ENCODE measurements around the gene TESK1. TPM values are rescaled to one million over a fixed set of nuclear protein-coding genes. Genes with fewer than 3 reads are reported as not detected.
"Not testable (repeated sequence)": the region's sequence is repeated elsewhere in the genome, so short reads cannot be mapped to it uniquely, and the experiment has no call there.

TESK1 gene
- total RNA-seq, 4 donors from 2014 or later, result 11.9 to 69.2 (median 45.8) TPM

GRCh38 chr9:35629597-35629996 is 24.5 kb downstream of the TESK1 start:
- in situ Hi-C loops (cut with MboI; ENCODE audit: low pct_ligation_motif_present in 1 of 4, low pct_unique_long_range_greater_than_20kb in 1 of 4, low sequenced_read_pairs in 3 of 4), result no loop called here
- no peak for DNase-seq
- TF ChIP-seq POLR2AphosphoS5 (IDR thresholded peaks at IDR 0.05) (no peak), EP300 (IDR thresholded peaks at IDR 0.05; ENCODE audit: low read depth) (no peak), POLR2A (IDR thresholded peaks at IDR 0.05) (no peak), CTCF (IDR thresholded peaks at IDR 0.05) (no peak)
- Histone ChIP-seq H3K4me1 (no peaks in the 10 kb centered on the region), H3K4me3 (no peak overlapping the region), H3K27ac (no peak overlapping the region), H3K9me3 (no peaks in the 10 kb centered on the region), H3K27me3 (no peaks in the 10 kb centered on the region), H3K36me3 (no peaks in the 10 kb centered on the region)
- intact Hi-C loops (cut with DNase I; ENCODE audit: low total_unique reads), result no loop called here
- 94% methylated on average over 5 of the region's 5 CpGs; no CpG with 5 or more reads in 1 of the 2 donors for WGBS, 2 donors (ENCODE audit: low coverage in 1 of 2)

GRCh38 chr9:35635730-35636129 is 30.7 kb downstream of the TESK1 start:
- in situ Hi-C loops (cut with MboI; ENCODE audit: low pct_ligation_motif_present in 1 of 4, low pct_unique_long_range_greater_than_20kb in 1 of 4, low sequenced_read_pairs in 3 of 4), result no loop called here
- Histone ChIP-seq H3K4me3 (no peak overlapping the region), H3K36me3 (no peaks in the 10 kb centered on the region), H3K4me1 (peaks cover 0 to 19% (median 0%) of the 10 kb centered on the region in 4 donors), H3K27me3 (no peaks in the 10 kb centered on the region), H3K9me3 (no peaks in the 10 kb centered on the region), H3K27ac (peak overlapping the region in 3 of 4 donors; percentile 28 to 53 (median 33))
- intact Hi-C loops (cut with DNase I; ENCODE audit: low total_unique reads), result no loop called here
- DNase-seq, result no peak
- TF ChIP-seq EP300 (IDR thresholded peaks at IDR 0.05; ENCODE audit: low read depth) (no peak), CTCF (IDR thresholded peaks at IDR 0.05) (no peak), POLR2A (IDR thresholded peaks at IDR 0.05) (no peak), POLR2AphosphoS5 (IDR thresholded peaks at IDR 0.05) (no peak)

GRCh38 chr9:35636135-35636876 is 31.2 kb downstream of the TESK1 start:
- H3K9me3 ChIP-seq, result no peaks in the 10 kb centered on the region
- 67% methylated on average over 8 to 9 of the region's 9 CpGs for WGBS, 2 donors (ENCODE audit: low coverage in 1 of 2)
- H3K4me3 ChIP-seq, result no peak overlapping the region
- peaks cover 0 to 19% (median 0%) of the 10 kb centered on the region in 4 donors for H3K4me1 ChIP-seq
- TF ChIP-seq CTCF (IDR thresholded peaks at IDR 0.05), result no peak
- no peak for TF ChIP-seq POLR2AphosphoS5 (IDR thresholded peaks at IDR 0.05)
- TF ChIP-seq EP300 (IDR thresholded peaks at IDR 0.05; ENCODE audit: low read depth), result no peak
- TF ChIP-seq POLR2A (IDR thresholded peaks at IDR 0.05), result no peak
- H3K27me3 ChIP-seq, result no peaks in the 10 kb centered on the region
- H3K27ac ChIP-seq, result peak overlapping the region; percentile 28 to 53 (median 38)
- no peaks in the 10 kb centered on the region for H3K36me3 ChIP-seq
- intact Hi-C loops (cut with DNase I; ENCODE audit: low total_unique reads) (no loop called here), in situ Hi-C loops (cut with MboI; ENCODE audit: low pct_ligation_motif_present in 1 of 4, low pct_unique_long_range_greater_than_20kb in 1 of 4, low sequenced_read_pairs in 3 of 4) (no loop called here)
- no peak for DNase-seq

- H3K4me3 ChIP-seq; DNase-seq; in situ Hi-C loops (cut with MboI; ENCODE audit: low pct_ligation_motif_present in 1 of 4, low pct_unique_long_range_greater_than_20kb in 1 of 4, low sequenced_read_pairs in 3 of 4); H3K36me3 ChIP-seq; H3K27me3 ChIP-seq; intact Hi-C loops (cut with DNase I; ENCODE audit: low total_unique reads); H3K9me3 ChIP-seq: not testable (repeated sequence)
- H3K27ac ChIP-seq, result peak overlapping the region in 2 of 4 donors; percentile 17 to 43
- peaks cover 0 to 19% (median 0%) of the 10 kb centered on the region in 4 donors for H3K4me1 ChIP-seq
- 96 to 97% methylated on average over 6 of the region's 6 CpGs for WGBS, 2 donors (ENCODE audit: low coverage in 1 of 2)
Measured at GRCh38 chr9:35636877-35637246, 31.8 kb downstream of the TESK1 start.

GRCh38 chr9:35637427-35637955 is 32.4 kb downstream of the TESK1 start:
- H3K27ac ChIP-seq; H3K9me3 ChIP-seq; intact Hi-C loops (cut with DNase I; ENCODE audit: low total_unique reads); DNase-seq; H3K27me3 ChIP-seq; in situ Hi-C loops (cut with MboI; ENCODE audit: low pct_ligation_motif_present in 1 of 4, low pct_unique_long_range_greater_than_20kb in 1 of 4, low sequenced_read_pairs in 3 of 4); H3K4me3 ChIP-seq; H3K36me3 ChIP-seq: not testable (repeated sequence)
- H3K4me1 ChIP-seq, result peaks cover 0 to 19% (median 0%) of the 10 kb centered on the region in 4 donors
- 95 to 100% methylated on average over 3 to 9 of the region's 9 CpGs for WGBS, 2 donors (ENCODE audit: low coverage in 1 of 2)

GRCh38 chr9:35638751-35639150 is 33.7 kb downstream of the TESK1 start:
- H3K9me3 ChIP-seq; DNase-seq; in situ Hi-C loops (cut with MboI; ENCODE audit: low pct_ligation_motif_present in 1 of 4, low pct_unique_long_range_greater_than_20kb in 1 of 4, low sequenced_read_pairs in 3 of 4); H3K36me3 ChIP-seq; H3K27ac ChIP-seq; intact Hi-C loops (cut with DNase I; ENCODE audit: low total_unique reads); H3K4me3 ChIP-seq; H3K27me3 ChIP-seq: not testable (repeated sequence)
- H3K4me1 ChIP-seq, result peaks cover 0 to 19% (median 0%) of the 10 kb centered on the region in 4 donors
- 69 to 83% methylated on average over 6 to 7 of the region's 8 CpGs for WGBS, 2 donors (ENCODE audit: low coverage in 1 of 2)

GRCh38 chr9:35639225-35639624 is 34.2 kb downstream of the TESK1 start:
- H3K27me3 ChIP-seq; H3K27ac ChIP-seq; in situ Hi-C loops (cut with MboI; ENCODE audit: low pct_ligation_motif_present in 1 of 4, low pct_unique_long_range_greater_than_20kb in 1 of 4, low sequenced_read_pairs in 3 of 4); DNase-seq; H3K9me3 ChIP-seq; H3K36me3 ChIP-seq; intact Hi-C loops (cut with DNase I; ENCODE audit: low total_unique reads); H3K4me3 ChIP-seq: not testable (repeated sequence)
- H3K4me1 ChIP-seq, result peaks cover 0 to 19% (median 0%) of the 10 kb centered on the region in 4 donors
- 50 to 69% methylated on average over 1 of the region's 1 CpG for WGBS, 2 donors (ENCODE audit: low coverage in 1 of 2)
